Large intestine (tissue), 3 donors: ENCODE results near the gene SLC39A11. TPM values are rescaled to one million over a fixed set of nuclear protein-coding genes. Genes with fewer than 3 reads are reported as not detected.

Experiments used
- DNase-seq, 2 donors: peaks; one replicate each; pipeline versions ENCODE4 v3.0.0 to v3.0.0-alpha.2; 2013
- H3K27ac ChIP-seq: one replicate; pipeline ENCODE4 v1.5.1; 2013; ENCODE audit warnings: low read length
- H3K27me3 ChIP-seq: 2 replicates; pipeline ENCODE4 v1.6.1; 2013; ENCODE audit warnings: low read length; ENCODE audit not compliant: control insufficient read depth, insufficient read depth
- H3K36me3 ChIP-seq: 2 replicates; pipeline ENCODE4 v1.6.1; 2013; ENCODE audit warnings: low read length; ENCODE audit not compliant: control insufficient read depth, insufficient read depth
- H3K4me1 ChIP-seq: one replicate; pipeline ENCODE4 v1.6.1; 2013; ENCODE audit warnings: low read length; ENCODE audit not compliant: control insufficient read depth, insufficient read depth
- H3K4me3 ChIP-seq: one replicate; pipeline ENCODE4 v1.5.1; 2013; ENCODE audit warnings: low read length
- H3K9me3 ChIP-seq: one replicate; pipeline ENCODE4 v1.6.1; 2013; ENCODE audit warnings: mild to moderate bottlenecking, low read depth, low read length, moderate library complexity; ENCODE audit not compliant: control insufficient read depth
- WGBS: methylation state at CpG from one replicate; pipeline ENCODE4 v1.1.5; 2013; ENCODE audit warnings: low lambda C conversion rate; ENCODE audit not compliant: insufficient coverage; 5-methylcytosine and 5-hydroxymethylcytosine counted together
- polyA plus RNA-seq: library from polyadenylated mRNA; unstranded; fragments of 120-200 nt; gene quantifications from one replicate; pipeline ENCODE4 v1.2.1, GENCODE V29; 2013

Gene SLC39A11
- polyA plus RNA-seq, 1 donor = 46.2 TPM

GRCh38 chr17:72863526-72864211 lies 228.8 kb downstream of the SLC39A11 start:
- H3K4me3 ChIP-seq = no peak overlapping the region
- no peak overlapping the region for H3K27ac ChIP-seq
- no peaks in the 10 kb centered on the region for H3K9me3 ChIP-seq
- no peak for DNase-seq
- H3K36me3 ChIP-seq = no peaks in the 10 kb centered on the region
- WGBS = 94% methylated on average over 3 of the region's 11 CpGs
- H3K4me1 ChIP-seq = no peaks in the 10 kb centered on the region
- no peaks in the 10 kb centered on the region for H3K27me3 ChIP-seq

- no peak for DNase-seq
- Histone ChIP-seq H3K27ac (no peak overlapping the region), H3K36me3 (no peaks in the 10 kb centered on the region), H3K4me3 (no peak overlapping the region), H3K9me3 (no peaks in the 10 kb centered on the region), H3K27me3 (no peaks in the 10 kb centered on the region), H3K4me1 (no peaks in the 10 kb centered on the region)
- no CpG with 5 or more reads among the region's 7 CpGs for WGBS
These were observed 230.1 kb downstream of the SLC39A11 start for GRCh38 chr17:72862276-72862999.

- Histone ChIP-seq H3K27ac (no peak overlapping the region), H3K4me3 (no peak overlapping the region), H3K27me3 (no peaks in the 10 kb centered on the region), H3K36me3 (no peaks in the 10 kb centered on the region), H3K4me1 (no peaks in the 10 kb centered on the region), H3K9me3 (no peaks in the 10 kb centered on the region)
- no peak for DNase-seq
These were observed 230.7 kb downstream of the SLC39A11 start for GRCh38 chr17:72861811-72862210.

GRCh38 chr17:72860778-72861177 lies 231.7 kb downstream of the SLC39A11 start:
- 100% methylated on average over 1 of the region's 5 CpGs for WGBS
- no peaks in the 10 kb centered on the region for H3K9me3 ChIP-seq
- no peak overlapping the region for H3K4me3 ChIP-seq
- no peak for DNase-seq
- no peaks in the 10 kb centered on the region for H3K4me1 ChIP-seq
- H3K27me3 ChIP-seq = no peaks in the 10 kb centered on the region
- H3K27ac ChIP-seq = no peak overlapping the region
- H3K36me3 ChIP-seq = no peaks in the 10 kb centered on the region

- DNase-seq = no peak
- Histone ChIP-seq H3K36me3 (no peaks in the 10 kb centered on the region), H3K27ac (no peak overlapping the region), H3K27me3 (no peaks in the 10 kb centered on the region), H3K4me3 (no peak overlapping the region), H3K4me1 (no peaks in the 10 kb centered on the region), H3K9me3 (no peaks in the 10 kb centered on the region)
These were observed 233.5 kb downstream of the SLC39A11 start for GRCh38 chr17:72858826-72859495.

GRCh38 chr17:72853440-72854415 lies 238.8 kb downstream of the SLC39A11 start:
- no peak for DNase-seq
- no CpG with 5 or more reads among the region's 17 CpGs for WGBS
- Histone ChIP-seq H3K4me1 (no peaks in the 10 kb centered on the region), H3K9me3 (no peaks in the 10 kb centered on the region), H3K4me3 (no peak overlapping the region), H3K27ac (no peak overlapping the region), H3K36me3 (no peaks in the 10 kb centered on the region), H3K27me3 (no peaks in the 10 kb centered on the region)

- Histone ChIP-seq H3K4me3 (no peak overlapping the region), H3K27me3 (no peaks in the 10 kb centered on the region), H3K27ac (no peak overlapping the region), H3K4me1 (no peaks in the 10 kb centered on the region), H3K36me3 (no peaks in the 10 kb centered on the region), H3K9me3 (no peaks in the 10 kb centered on the region)
- no peak for DNase-seq
- WGBS = no CpG with 5 or more reads among the region's 5 CpGs
These were observed 240.1 kb downstream of the SLC39A11 start for GRCh38 chr17:72852277-72852938.

GRCh38 chr17:72850410-72851118 lies 241.9 kb downstream of the SLC39A11 start:
- WGBS = 100% methylated on average over 1 of the region's 10 CpGs
- DNase-seq = no peak
- Histone ChIP-seq H3K9me3 (no peaks in the 10 kb centered on the region), H3K27ac (no peak overlapping the region), H3K4me3 (no peak overlapping the region), H3K27me3 (no peaks in the 10 kb centered on the region), H3K4me1 (no peaks in the 10 kb centered on the region), H3K36me3 (no peaks in the 10 kb centered on the region)

- peak in 1 of 2 donors; percentile 11 for DNase-seq
- Histone ChIP-seq H3K36me3 (no peaks in the 10 kb centered on the region), H3K27ac (no peak overlapping the region), H3K4me1 (peaks cover 7% of the 10 kb centered on the region), H3K9me3 (peaks cover 3% of the 10 kb centered on the region), H3K4me3 (no peak overlapping the region), H3K27me3 (no peaks in the 10 kb centered on the region)
- WGBS = 100% methylated on average over 1 of the region's 1 CpG
These were observed 246.1 kb downstream of the SLC39A11 start for GRCh38 chr17:72846399-72846798.
